ENCODE measurements around the gene DNASE1.

Gene DNASE1

GRCh38 chr16:3696425-3697218 is 42.1 kb downstream of the DNASE1 start:
- DNase-seq (ENCODE audit: low spot score) = no peak

- DNase-seq (ENCODE audit: low spot score) = no peak
Measured at GRCh38 chr16:3698941-3699340, 44.5 kb downstream of the DNASE1 start.

GRCh38 chr16:3701531-3701930 is 47.0 kb downstream of the DNASE1 start:
- DNase-seq (ENCODE audit: low spot score) = no peak

- DNase-seq (ENCODE audit: low spot score) = no peak
Measured at GRCh38 chr16:3702082-3702481, 47.6 kb downstream of the DNASE1 start.

GRCh38 chr16:3706253-3707012 is 51.9 kb downstream of the DNASE1 start:
- no peak for DNase-seq (ENCODE audit: low spot score)

Data from HuH-7.5 (cell line).